Keratinocyte (primary cell): ENCODE data around the gene GAREM1. TPM values are rescaled to one million over a fixed set of nuclear protein-coding genes. Genes with fewer than 3 reads are reported as not detected.

ENCODE experiments used
- DNase-seq: peaks from one replicate; pipeline ENCODE4 v3.0.0-alpha.2; 2011; ENCODE audit warnings: low read depth, missing footprints, low spot score
- FAIRE-seq: peaks from 2 replicates; lab custom pipeline; 2011; peaks lifted over from hg19 to GRCh38; lab: Jason Lieb, UNC
- H2AFZ ChIP-seq: 2 replicates; pipeline ENCODE4 v1.6.0; 2012; ENCODE audit warnings: low read length, control low read depth, inconsistent platforms; ENCODE audit not compliant: control insufficient read depth
- H3K27ac ChIP-seq: 2 replicates; pipeline ENCODE4 v1.5.1; 2011; ENCODE audit warnings: low read length; ENCODE audit not compliant: control insufficient read depth, insufficient read depth
- H3K27me3 ChIP-seq: 3 replicates; pipeline ENCODE4 v1.6.0; 2011; ENCODE audit warnings: low read length; ENCODE audit not compliant: control insufficient read depth, insufficient read depth; ENCODE audit errors: extremely low read depth
- H3K36me3 ChIP-seq, 2 experiments: 2 replicates in 1 of 2; 3 replicates in 1 of 2; pipeline ENCODE4 v1.5.1; 2011; ENCODE audit warnings: low read length in 2 of 2, mild to moderate bottlenecking in 1 of 2; ENCODE audit not compliant: control insufficient read depth in 2 of 2, insufficient read depth in 2 of 2; ENCODE audit errors: extremely low read depth in 1 of 2
- H3K4me1 ChIP-seq: 3 replicates; pipeline ENCODE4 v1.5.1; 2011; ENCODE audit warnings: low read length; ENCODE audit not compliant: control insufficient read depth, insufficient read depth; ENCODE audit errors: extremely low read depth
- H3K4me2 ChIP-seq: 3 replicates; pipeline ENCODE4 v1.6.0; 2011; ENCODE audit warnings: low read depth, low read length; ENCODE audit not compliant: control insufficient read depth, insufficient read depth; ENCODE audit errors: extremely low read depth
- H3K4me3 ChIP-seq, 3 experiments: fragments of 200-600 bp in 1 of 3; sonication (generic) in 1 of 3; 2 replicates in 2 of 3; 3 replicates in 1 of 3; pipeline ENCODE4 v1.5.1; 2011 to 2016; ENCODE audit warnings: low read length in 3 of 3, mild to moderate bottlenecking in 3 of 3, control low read depth in 2 of 3, inconsistent platforms in 1 of 3, low read depth in 1 of 3, mixed read lengths in 1 of 3, mixed run types in 1 of 3, moderate library complexity in 1 of 3; ENCODE audit not compliant: control insufficient read depth in 2 of 3, insufficient read depth in 2 of 3; ENCODE audit errors: extremely low read depth in 1 of 3
- H3K79me2 ChIP-seq: 2 replicates; pipeline ENCODE4 v1.6.0; 2012; ENCODE audit warnings: low read length; ENCODE audit not compliant: control insufficient read depth, insufficient read depth
- H3K9ac ChIP-seq: 3 replicates; pipeline ENCODE4 v1.6.0; 2011; ENCODE audit warnings: low read length; ENCODE audit not compliant: control insufficient read depth, insufficient read depth; ENCODE audit errors: extremely low read depth
- H3K9me1 ChIP-seq: 3 replicates; pipeline ENCODE4 v1.6.0; 2011; ENCODE audit warnings: low read length; ENCODE audit not compliant: control insufficient read depth, insufficient read depth; ENCODE audit errors: extremely low read depth
- H3K9me3 ChIP-seq: 2 replicates; pipeline ENCODE4 v1.5.1; 2012; ENCODE audit warnings: low read depth, low read length; ENCODE audit not compliant: control insufficient read depth
- H4K20me1 ChIP-seq: 3 replicates; pipeline ENCODE4 v1.6.0; 2011; ENCODE audit warnings: low read length; ENCODE audit not compliant: control insufficient read depth, insufficient read depth; ENCODE audit errors: extremely low read depth
- CTCF ChIP-seq, 3 experiments: IDR thresholded peaks in 1 of 3; conservative IDR thresholded peaks in 1 of 3; optimal IDR thresholded peaks in 1 of 3; 2 replicates in 2 of 3; 3 replicates in 1 of 3; pipeline versions ENCODE3 to v1.5.1; 2011; ENCODE audit warnings: low read length in 3 of 3, mild to moderate bottlenecking in 3 of 3, moderate library complexity in 2 of 3, control low read depth in 1 of 3, inconsistent platforms in 1 of 3; ENCODE audit not compliant: insufficient read depth in 2 of 3; ENCODE audit errors: extremely low read depth in 1 of 3
- EZH2 ChIP-seq: IDR thresholded peaks from one replicate; pipeline ENCODE4 v1.6.1; 2012; ENCODE audit warnings: inconsistent platforms, mild to moderate bottlenecking, low read length, moderate library complexity
- dilution Hi-C: fragments of 300-500 bp; cut with MboI; formaldehyde crosslinking; loops from one replicate; pipeline ENCODE4 v1.7.0; 2020; ENCODE audit warnings: low sequenced_read_pairs; ENCODE audit not compliant: extremely low pct_ligation_motif_present
- polyA plus RNA-seq, 5 experiments: library from polyadenylated mRNA; depleted of rRNA in 3 of 5; stranded (reverse) in 3 of 5; stranded (forward) in 1 of 5; unstranded in 1 of 5; fragments of >200 nt; gene quantifications; 1 replicate in 1 of 5; 2 replicates in 3 of 5; 3 replicates in 1 of 5; pipeline versions ENCODE4 v1.2.1 to v1.2.3, GENCODE V29; 2011 to 2012; ENCODE audit warnings: missing spikeins in 2 of 5, low read depth in 1 of 5, low replicate concordance in 1 of 5

Gene GAREM1
- polyA plus RNA-seq, 1 donor (not counting 4 experiments of a cell fraction or from before 2014, with no cell fraction given): 3.8 TPM

GRCh38 chr18:32315881-32316280, 154.8 kb downstream of the GAREM1 start:
- Histone ChIP-seq H3K9me3 (no peaks in the 10 kb centered on the region), H3K9me1 (no peaks in the 10 kb centered on the region), H3K9ac (no peak overlapping the region), H3K27ac (no peak overlapping the region), H3K79me2 (no peaks in the 10 kb centered on the region), H2AFZ (no peak overlapping the region), H4K20me1 (no peaks in the 10 kb centered on the region), H3K36me3 (no peaks in the 10 kb centered on the region), H3K27me3 (no peaks in the 10 kb centered on the region), H3K4me1 (peaks cover 5% of the 10 kb centered on the region), H3K4me2 (no peak overlapping the region), H3K4me3 (no peak overlapping the region)
- FAIRE-seq (no peak), DNase-seq (no peak)
- TF ChIP-seq EZH2 (no peak), CTCF (optimal IDR thresholded peaks at IDR 0.05 in 1 of 3, IDR thresholded peaks at IDR 0.05 in 1 of 3, conservative IDR thresholded peaks at IDR 0.05 in 1 of 3; ENCODE audit: extremely low read depth in 1 of 3, insufficient read depth in 2 of 3, low read length in 3 of 3) (no peak)
- dilution Hi-C loops: no loop called here

- H3K4me1 ChIP-seq: peaks cover 7% of the 10 kb centered on the region
- H3K4me3 ChIP-seq: no peak overlapping the region
- no peak overlapping the region for H3K4me2 ChIP-seq
- H3K9me3 ChIP-seq: no peaks in the 10 kb centered on the region
- no peaks in the 10 kb centered on the region for H3K27me3 ChIP-seq
- no peak overlapping the region for H2AFZ ChIP-seq
- H3K36me3 ChIP-seq: no peaks in the 10 kb centered on the region
- TF ChIP-seq EZH2 (no peak), CTCF (optimal IDR thresholded peaks at IDR 0.05 in 1 of 3, IDR thresholded peaks at IDR 0.05 in 1 of 3, conservative IDR thresholded peaks at IDR 0.05 in 1 of 3; ENCODE audit: extremely low read depth in 1 of 3, insufficient read depth in 2 of 3, low read length in 3 of 3) (no peak)
- H3K9ac ChIP-seq: no peak overlapping the region
- H3K79me2 ChIP-seq: no peaks in the 10 kb centered on the region
- no peaks in the 10 kb centered on the region for H3K9me1 ChIP-seq
- FAIRE-seq (no peak), DNase-seq (no peak)
- H4K20me1 ChIP-seq: no peaks in the 10 kb centered on the region
- no peak overlapping the region for H3K27ac ChIP-seq
- dilution Hi-C loops: no loop called here
Measured at GRCh38 chr18:32310774-32311173, 159.9 kb downstream of the GAREM1 start.
